ENCODE measurements around the gene TBC1D22A.

GRCh38 chr22:47034076-47034808 is 271.8 kb downstream of the TBC1D22A start:
- TF ChIP-seq, protein P1, sequence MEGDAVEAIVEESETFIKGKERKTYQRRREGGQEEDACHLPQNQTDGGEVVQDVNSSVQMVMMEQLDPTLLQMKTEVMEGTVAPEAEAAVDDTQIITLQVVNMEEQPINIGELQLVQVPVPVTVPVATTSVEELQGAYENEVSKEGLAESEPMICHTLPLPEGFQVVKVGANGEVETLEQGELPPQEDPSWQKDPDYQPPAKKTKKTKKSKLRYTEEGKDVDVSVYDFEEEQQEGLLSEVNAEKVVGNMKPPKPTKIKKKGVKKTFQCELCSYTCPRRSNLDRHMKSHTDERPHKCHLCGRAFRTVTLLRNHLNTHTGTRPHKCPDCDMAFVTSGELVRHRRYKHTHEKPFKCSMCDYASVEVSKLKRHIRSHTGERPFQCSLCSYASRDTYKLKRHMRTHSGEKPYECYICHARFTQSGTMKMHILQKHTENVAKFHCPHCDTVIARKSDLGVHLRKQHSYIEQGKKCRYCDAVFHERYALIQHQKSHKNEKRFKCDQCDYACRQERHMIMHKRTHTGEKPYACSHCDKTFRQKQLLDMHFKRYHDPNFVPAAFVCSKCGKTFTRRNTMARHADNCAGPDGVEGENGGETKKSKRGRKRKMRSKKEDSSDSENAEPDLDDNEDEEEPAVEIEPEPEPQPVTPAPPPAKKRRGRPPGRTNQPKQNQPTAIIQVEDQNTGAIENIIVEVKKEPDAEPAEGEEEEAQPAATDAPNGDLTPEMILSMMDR (IDR thresholded peaks at IDR 0.05; ENCODE audit: low read length), result no peak
- TF ChIP-seq EZH2 (optimal IDR thresholded peaks at IDR 0.05; ENCODE audit: low read depth, low read length) (no peak), EZH2phosphoT487 (IDR thresholded peaks at IDR 0.05; ENCODE audit: low read length) (no peak)
